Measurements from ENCODE around the gene INSIG1.

The INSIG1 gene

DNA sequence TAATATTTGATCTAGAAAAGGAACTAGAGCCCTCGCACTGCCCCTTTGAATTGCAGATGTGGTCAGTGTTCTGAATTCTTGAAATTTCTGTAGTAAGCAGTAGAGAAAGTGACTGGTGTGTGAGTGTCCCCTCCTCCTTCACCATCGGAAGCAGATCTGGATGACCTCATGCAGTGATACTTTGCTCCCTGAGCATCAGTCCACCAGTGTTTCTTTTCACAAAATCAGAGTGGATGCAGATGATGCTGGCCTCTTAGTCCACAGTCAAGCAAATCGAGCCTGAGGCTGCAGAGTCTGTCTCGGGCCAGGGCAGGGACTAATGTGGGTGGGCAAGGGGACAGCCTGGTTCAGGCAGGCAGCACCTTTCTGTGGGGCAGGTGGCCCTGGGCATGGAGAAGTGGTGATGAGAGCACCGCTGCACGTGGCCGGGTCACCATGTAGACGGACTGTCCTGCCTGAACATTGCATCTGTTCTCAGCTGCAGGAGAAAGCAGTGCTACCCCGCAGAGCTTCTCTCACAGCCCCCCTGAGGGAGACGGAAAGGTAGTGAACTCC, 5.4 kb downstream of the INSIG1 start:
- DNase-seq (ENCODE audit: low spot score): no peak

DNA sequence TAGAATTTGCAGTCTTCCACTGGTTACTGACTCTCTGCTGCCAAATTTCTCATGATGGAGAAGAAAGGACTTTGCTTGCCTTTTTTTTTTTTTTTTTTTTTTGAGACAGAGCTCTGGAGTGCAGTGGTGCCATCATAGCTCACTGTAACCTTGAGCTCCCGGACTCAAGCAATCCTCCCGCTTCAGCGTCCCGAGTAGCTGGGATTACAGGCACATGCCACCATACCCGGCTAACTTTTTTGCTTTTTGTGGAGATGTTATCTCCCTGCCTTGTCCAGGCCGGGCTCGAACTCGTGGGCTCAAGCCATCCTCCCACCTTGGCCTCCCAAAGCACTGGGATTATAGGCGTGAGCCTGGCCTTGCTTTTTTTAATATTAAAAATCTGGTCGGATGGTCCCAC, 6.2 kb downstream of the INSIG1 start:
- no peak for DNase-seq (ENCODE audit: low spot score)

DNA sequence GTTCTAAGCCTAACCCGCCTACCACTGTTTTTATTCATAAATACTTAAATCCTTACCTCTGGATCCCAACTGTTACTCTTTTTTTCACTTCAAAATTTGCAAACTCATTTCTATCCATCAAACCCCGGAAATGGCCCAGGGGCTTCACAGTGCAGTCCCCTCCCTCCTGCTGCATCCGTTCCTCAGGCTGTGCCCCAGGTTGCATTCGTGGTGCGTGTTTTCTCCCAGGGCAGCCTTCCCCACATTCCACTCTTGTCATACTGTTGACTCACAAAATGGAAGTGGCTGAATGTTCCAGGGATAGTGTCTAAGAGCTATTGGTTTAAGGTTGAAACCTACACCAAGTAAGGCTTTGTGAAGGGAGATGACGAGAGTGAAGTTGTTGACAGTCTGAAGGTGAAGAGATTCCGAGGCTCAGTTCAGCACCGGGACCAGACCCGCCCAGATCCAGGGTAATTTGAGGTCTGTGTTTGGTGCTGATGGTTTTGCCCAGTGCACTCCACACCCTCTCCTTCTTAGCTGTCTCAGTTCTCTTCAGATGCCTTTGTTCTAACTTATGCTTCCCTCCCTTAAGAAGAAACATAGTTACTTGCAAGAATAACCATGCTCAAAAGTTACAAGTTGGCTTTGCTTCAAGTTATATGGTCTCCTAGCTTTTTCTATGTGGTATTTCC, 7.7 kb downstream of the INSIG1 start:
- no peak for DNase-seq (ENCODE audit: low spot score)

DNA sequence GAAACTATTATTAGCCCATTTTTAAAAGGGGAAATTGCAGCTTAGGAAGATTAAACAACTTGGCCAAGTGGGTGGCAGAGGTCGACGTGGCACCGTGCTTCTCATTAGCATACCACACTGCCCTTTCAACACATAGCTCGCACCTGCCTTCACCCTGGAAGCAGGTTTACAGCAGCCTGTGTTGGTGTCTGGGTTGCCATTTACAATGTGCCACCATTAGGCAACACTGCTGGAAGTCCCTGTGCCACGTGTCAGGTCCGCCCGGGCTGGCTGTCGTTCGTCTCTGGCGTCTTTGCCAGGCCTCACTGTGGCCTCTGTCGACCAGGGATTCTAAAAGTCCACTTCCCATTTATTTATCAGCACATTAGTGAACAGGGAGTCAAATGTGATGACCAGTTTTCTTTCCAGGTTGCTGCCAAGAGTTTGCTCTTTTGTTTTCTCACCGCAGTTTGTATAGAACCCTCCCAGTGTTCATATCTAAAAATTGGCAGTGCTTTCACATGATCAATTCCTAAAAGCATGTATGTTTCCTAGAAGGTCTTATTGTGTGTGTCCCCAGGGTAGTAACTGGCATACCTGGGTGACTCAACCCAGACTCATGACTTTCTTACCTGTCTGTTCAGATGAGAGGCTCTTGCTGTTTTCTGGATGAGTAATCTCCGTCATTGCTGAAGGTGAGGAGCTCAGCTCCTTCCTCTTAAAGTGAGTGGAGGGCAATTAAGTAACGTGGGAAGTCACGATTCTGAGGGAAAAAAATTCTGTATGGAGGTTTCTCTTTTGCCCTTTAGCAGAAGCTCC, 9.2 kb downstream of the INSIG1 start:
- DNase-seq (ENCODE audit: low spot score): no peak

DNA sequence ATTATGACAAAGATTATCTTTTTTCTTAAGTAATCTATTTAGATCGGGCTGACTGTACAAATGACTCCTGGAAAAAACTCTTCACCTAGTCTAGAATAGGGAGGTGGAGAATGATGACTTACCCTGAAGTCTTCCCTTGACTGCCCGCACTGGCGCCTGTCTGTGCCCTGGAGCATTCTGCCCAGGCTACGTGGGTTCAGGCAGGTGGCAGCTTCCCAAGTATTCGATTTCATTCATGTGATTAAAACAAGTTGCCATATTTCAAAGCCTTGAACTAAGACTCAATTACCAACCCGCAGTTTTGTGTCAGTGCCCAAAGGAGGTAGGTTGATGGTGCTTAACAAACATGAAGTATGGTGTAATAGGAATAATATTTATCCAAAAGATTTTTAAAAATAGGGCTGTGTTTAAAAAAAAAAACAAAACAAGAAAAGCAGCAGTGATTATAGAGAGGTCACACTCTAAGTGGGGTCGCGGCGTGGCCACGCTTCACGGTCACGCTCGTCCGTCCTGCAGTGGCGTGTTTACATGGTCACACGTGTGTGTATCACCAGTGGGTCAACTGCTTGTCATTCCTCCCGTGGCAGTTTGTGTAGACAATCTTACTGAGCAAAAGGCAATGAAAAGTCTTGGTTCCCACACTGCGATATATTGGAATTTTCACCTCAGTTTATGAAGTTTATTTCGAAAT, 10.8 kb downstream of the INSIG1 start:
- no peak for DNase-seq (ENCODE audit: low spot score)

DNA sequence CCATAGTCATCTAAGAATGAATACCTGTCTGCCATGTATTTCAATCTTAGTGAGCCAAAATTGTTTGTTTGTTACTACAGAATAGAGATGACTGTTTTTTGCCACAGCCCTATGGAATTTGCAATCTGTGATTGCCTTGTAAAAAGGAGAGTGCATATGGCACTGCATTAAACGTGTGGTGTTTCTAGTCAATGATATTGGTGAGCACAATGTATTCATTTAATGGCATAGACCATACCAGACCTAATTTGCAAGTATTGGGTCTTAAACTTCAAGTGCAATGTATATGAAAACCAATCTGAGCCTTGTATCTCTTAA, 11.3 kb downstream of the INSIG1 start:
- no peak for DNase-seq (ENCODE audit: low spot score)

DNA sequence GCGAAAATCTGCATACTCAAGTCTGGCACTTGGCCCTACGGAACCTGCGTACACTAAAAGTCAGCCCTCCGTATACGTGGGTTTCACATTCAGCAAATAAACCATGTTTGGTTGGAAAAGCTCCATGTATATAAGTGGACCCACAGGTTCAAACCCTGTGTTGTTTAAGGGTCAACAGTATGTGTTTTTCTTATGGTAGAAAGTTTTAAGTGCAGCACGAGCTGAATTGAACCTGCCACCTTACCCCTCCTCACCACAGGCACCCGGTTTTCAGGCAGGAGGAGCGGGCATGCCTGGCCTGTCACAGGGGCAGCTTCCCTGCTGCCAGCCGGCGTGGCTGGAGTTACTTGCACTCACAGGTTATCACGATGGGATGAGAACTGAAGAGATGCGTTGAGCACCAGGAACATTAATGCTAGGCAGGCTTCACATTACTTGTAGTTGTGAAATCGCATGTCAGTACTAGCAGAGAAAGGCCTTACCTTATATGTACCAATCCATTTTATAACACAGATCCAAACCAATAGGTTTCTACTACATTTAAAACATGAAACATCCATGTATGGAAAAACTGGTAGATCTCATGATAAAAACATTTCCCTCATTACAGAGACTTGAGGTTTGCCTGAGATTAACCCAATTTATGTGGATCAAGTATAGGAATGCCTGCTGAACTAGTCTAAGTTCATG, 12.9 kb downstream of the INSIG1 start:
- DNase-seq (ENCODE audit: low spot score): no peak

DNA sequence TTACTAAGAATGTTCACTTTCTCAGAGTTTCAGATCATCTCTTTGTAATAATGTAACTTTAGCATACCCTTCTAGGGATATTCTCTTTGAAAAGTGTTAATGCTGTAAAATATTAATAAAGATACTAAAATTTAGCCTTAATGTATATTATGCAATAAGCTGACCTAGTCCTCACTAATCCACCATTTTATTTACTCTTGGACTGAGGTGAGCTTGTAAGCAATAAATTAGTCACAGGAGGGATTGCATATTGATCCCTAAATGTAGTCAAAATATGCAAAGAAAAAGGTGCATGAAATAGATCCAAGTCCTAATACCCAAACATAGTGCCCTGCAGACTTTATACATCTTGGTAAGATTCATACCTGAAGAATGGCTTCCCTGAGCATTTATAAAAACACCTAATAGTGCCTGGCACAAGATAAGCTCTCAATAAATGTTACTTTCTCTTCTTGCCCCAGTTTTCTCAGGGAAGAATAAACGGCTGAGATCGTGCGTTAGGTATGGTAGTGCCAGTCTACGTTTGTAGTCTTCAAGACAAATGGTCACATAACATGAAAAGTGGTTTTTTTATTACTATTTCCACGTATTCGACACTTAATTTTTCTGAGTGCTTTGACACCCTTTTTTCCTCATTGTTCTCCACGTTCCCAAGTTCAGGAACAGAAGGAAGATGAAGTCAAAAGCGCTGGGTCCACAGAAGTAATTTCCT, 14.3 kb downstream of the INSIG1 start:
- DNase-seq (ENCODE audit: low spot score): no peak

DNA sequence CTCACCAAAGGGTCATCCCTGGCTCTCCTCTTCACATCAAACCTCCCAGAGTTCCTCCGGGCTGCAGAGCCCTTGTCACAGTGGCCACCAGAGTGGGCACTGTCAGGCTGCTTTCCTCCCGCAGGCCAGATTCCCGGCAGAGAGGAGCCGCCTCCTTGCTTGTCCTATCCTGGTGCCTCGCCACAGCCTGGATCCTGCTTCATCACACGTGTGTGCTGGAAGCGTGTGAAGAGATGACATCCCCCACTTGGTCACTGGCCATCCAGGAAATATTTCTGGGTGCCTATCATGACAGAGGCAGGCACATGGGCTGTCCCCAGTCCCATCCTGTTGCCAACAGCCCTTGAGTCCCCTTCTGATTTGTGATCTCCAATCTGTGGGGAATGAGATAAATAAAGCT, 15.0 kb downstream of the INSIG1 start:
- no peak for DNase-seq (ENCODE audit: low spot score)

DNA sequence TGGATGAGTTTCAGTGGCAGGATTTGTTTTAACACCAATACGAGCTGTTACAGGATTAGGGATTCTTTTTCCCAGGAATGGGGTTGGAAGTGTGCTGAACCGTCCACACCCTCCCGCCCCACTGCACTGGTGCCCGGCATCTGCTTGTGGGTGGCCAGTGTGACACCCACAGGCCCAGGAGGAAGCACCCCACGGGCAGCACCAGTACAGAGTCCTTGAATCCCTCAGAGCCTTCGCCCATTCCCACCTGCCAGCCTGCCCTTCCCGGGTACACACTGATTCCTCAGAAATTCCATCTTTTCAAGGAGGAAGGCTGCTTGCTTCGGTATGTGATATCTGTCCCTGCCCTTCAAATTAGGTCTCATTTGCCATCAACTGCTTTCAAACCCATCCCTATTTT, 15.4 kb downstream of the INSIG1 start:
- no peak for DNase-seq (ENCODE audit: low spot score)

DNA sequence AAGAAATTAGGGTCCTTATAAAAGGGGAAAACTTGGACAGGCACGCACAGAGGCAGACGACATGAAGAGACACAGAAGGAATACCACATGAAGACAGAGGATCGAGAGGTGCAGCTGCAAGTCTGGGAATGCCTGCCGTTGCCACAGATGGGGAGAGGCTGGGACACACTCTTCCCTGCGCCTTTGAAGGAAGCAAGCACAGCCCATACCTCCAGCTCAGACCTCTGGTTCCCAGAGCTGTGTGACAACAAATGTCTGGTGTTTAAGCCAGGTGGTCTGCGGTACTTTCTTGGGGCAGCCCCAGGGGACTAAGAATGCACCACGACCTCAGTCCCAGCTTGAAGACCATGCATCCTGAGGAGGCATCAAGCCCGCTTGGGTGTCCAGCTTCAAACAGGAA, 18.3 kb downstream of the INSIG1 start:
- DNase-seq (ENCODE audit: low spot score): no peak

DNA sequence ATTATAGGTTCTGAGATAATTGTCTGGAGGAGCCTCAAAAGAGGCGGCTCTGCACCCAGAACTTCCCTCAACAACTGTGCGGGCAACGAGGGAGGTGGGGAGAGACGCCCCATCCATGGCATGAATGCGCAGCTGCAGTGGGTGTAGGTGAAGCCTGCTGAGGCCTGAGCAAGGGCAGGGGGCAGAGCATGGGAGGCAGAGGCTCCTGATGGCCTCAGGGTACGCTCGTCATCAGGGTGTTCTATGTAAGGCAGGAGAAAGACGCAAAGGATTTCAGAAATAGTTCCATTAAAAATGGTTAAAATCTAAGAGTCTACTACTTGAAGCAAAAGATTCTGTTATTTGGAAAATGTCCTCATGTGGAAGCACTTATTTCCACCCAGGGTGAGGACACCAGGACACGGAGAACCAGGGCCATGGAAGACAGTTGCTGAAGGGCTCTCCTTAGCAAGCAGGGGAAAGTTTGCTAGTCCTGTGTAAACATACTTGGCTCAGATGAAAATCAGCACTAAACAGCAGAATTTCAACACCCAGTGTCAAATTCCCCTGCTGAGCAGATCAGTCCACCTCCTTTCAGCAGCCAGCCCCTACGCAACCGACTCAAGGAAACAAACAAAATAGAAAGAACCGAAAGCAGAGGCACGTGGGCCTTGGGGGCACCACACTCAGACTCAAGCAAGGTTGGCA, 18.9 kb downstream of the INSIG1 start:
- no peak for DNase-seq (ENCODE audit: low spot score)

DNA sequence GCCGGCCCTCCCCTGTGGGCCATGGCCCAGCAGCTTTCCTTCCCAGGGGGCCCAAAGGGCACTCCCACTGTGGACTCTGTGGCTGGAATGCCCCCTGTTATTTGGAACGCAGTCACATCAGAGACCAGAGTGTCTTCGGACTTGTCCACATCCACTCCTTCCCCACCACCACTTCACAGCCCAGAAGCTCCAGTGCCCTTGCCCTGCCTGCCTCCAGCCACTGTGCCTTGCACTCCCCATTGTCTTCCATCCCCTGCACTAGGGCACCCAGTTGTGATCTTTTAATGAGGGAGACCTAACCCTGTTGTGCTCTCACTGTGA, 19.4 kb downstream of the INSIG1 start:
- DNase-seq (ENCODE audit: low spot score): no peak

DNA sequence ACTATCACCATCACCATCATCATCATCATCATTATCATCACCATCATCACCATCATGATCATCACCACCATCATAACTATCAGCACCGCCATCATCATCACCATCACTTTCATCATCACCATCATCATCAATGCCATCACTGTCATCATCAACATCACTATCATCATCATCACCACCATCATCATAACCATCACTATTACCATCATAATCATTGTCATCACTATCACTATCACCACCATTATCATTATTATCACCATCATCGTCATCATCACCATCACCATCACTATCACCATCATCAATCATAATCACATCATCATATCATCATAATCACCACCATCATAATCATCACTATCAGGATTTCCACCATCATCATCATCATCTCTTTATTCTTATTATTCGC, 20.6 kb downstream of the INSIG1 start:
- DNase-seq (ENCODE audit: low spot score): no peak

DNA sequence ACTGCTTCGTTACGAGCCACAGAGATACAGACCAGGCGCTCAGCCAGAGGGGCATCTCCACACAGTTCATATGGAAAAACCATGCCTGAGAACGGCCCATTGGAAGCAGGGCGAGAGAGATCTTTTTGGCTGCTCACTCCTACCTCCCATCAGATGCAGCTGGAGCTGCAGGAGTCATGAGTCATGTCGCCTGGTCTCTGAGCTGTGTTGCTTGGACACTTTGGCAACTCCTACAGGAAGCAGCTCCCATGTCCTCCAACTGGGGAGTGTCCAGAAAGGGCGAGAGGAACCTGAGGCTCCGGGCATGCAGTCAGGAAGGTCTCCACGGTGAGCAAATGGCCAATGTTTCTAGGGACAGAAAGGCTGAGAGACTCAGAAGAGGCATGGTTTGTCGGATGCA, 24.9 kb downstream of the INSIG1 start:
- DNase-seq (ENCODE audit: low spot score): no peak

DNA sequence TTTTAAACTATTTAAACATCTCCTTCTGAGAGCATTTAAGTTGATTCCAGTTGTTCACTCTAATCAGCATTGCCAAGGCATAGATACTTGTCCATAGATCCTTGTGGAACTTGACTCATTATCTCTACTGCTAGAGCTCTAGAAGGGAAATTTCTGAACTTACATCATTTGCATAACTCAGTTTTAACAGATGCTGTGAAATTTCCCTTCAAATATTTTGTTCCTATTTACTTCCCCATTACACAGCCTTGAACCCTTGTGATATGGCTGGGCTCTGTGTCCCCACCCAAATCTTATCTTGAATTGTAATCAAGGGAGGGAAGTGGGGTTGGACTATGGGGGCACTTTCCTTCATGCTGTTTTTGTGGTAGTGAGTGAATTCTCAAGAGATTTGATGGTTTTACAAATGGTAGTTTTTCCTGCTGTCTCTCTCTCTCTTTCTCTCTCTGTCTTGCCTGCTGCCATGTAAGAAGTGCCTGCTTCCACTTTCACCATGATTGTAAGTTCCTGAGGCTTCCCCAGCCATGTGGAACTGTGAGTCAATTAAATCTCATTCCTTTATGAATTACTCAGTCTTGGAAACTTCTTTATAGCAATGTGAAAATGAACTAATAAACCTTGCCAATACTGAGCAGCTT, 25.4 kb downstream of the INSIG1 start:
- DNase-seq (ENCODE audit: low spot score): no peak

DNA sequence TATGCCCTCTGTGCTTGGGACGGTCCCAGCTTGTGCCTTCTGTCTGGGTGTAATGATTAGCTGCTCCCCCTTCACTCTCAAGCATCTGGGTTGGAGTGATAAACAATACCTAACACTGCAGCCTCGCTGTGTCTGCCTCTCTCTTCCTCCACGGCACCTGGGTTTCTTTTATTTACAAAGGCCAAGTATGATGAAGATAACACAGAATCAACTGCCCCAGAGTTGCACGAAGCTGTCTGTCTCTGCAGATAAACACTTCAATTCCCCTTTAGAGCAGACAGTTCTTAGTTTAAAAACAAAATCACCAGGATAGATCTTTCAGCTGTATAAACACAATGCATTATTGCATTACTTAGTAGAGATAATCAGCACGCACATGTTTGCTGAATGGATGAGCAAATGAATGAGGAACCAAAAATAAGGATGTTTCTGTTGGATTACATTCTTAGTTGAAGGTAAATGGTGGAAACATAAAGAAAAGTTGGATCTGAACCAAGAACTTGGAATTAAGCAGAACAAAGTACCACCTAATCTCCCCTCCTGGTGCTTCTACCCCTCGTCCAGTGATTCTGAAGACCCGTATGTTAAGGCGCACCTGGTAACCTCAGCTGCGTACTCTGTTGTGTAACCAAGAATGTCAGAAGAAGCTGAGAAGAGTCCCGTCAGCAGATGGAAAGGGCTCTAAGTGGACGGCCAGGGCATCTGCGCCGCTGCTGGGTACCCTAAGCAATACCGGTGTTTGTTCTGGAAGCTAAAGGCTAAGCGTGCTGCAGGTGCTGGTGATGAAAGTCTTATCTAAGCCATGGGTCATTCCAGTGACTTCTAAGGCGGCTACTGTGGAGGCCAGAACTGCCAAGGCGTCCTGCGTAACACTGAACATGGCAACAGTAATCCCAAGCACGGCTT, 26.6 kb downstream of the INSIG1 start:
- no peak for DNase-seq (ENCODE audit: low spot score)

DNA sequence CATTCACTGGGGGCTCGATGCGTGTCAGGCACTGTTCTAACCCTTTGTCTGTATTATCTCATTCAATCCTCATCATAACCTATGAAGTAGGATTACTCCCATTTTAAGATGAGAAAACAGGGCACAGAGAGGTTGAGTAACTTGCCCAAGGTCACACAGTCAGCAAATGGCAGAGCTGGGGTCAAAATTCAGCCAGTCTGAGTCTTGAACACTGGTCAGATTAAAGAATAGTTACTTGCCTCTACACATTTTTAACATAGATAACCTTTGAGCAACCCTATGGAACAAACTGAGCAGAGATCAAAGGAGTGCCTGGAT, 27.2 kb downstream of the INSIG1 start:
- DNase-seq (ENCODE audit: low spot score): no peak

DNA sequence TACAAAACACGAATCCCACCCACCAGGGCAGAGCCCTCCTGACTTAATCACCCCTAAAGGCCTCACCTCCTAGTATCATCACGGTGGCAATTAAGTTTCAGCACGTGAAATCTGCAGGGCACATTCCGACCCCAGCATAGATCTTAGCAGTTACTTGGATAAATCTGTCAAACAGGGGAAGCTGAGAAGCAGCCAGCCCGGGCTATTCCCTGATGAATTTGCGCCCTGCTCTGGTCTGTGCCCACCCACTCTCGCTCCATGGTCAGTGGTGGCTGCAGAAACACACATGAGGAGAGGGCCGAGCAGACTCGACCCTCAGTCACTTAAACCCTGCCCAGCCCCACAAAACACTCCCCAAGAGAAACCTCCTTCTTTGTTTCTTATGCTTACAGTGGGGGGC, 28.7 kb downstream of the INSIG1 start:
- DNase-seq (ENCODE audit: low spot score): no peak
